SU-DHL-6 (cell line): ENCODE results near the gene QSOX2.
A peak's percentile ranks its signal among the peaks of the same experiment; 100 is the strongest.

Experiments used
- H2AFZ ChIP-seq: fragments of 200-600 bp; sonication (generic); 2 replicates; pipeline ENCODE4 v1.6.1; 2014; ENCODE audit warnings: low read depth, mild to moderate bottlenecking, moderate library complexity, mixed read lengths, antibody characterized with exemption, low read length; ENCODE audit not compliant: severe bottlenecking
- H3F3A ChIP-seq: fragments of 200-600 bp; shearing (Covaris generic); 2 replicates; pipeline ENCODE4 v1.6.0; 2016; ENCODE audit warnings: antibody characterized with exemption, mild to moderate bottlenecking; ENCODE audit not compliant: insufficient read depth
- H3K27ac ChIP-seq: fragments of 200-600 bp; sonication (generic); 2 replicates; pipeline ENCODE4 v1.5.1; 2016; ENCODE audit warnings: low read depth, mild to moderate bottlenecking, low read length, moderate library complexity, mixed read lengths
- H3K27me3 ChIP-seq: fragments of 200-600 bp; sonication (generic), shearing (Covaris generic); 2 replicates; pipeline ENCODE4 v1.6.0; 2014; ENCODE audit warnings: mild to moderate bottlenecking, low read length
- H3K36me3 ChIP-seq: fragments of 200-600 bp; sonication (generic); 2 replicates; pipeline ENCODE4 v1.6.1; 2014; ENCODE audit warnings: mild to moderate bottlenecking, low read length, mixed read lengths
- H3K4me2 ChIP-seq: fragments of 300-600, 200-600 bp; shearing (Covaris generic), sonication (generic); 2 replicates; pipeline ENCODE4 v1.6.0; 2014; ENCODE audit warnings: low read length, low read depth, mild to moderate bottlenecking; ENCODE audit not compliant: poor library complexity, severe bottlenecking
- H3K4me3 ChIP-seq: fragments of 200-600 bp; sonication (generic); 2 replicates; pipeline ENCODE4 v1.5.1; 2014; ENCODE audit warnings: antibody characterized with exemption, low read length, mild to moderate bottlenecking, mixed read lengths; ENCODE audit not compliant: insufficient read depth, poor library complexity, severe bottlenecking
- H3K79me2 ChIP-seq: fragments of 200-600 bp; sonication (generic); 2 replicates; pipeline ENCODE4 v1.6.1; 2014; ENCODE audit warnings: mild to moderate bottlenecking, low read length, moderate library complexity; ENCODE audit not compliant: insufficient read depth
- H3K9ac ChIP-seq: fragments of 200-600 bp; sonication (generic); 2 replicates; pipeline ENCODE4 v1.7.0; 2014; ENCODE audit warnings: mild to moderate bottlenecking, low read length
- H3K9me2 ChIP-seq: fragments of 200-600 bp; sonication (generic); replicated peaks from 2 replicates; pipeline ENCODE4 v1.6.1; 2014; ENCODE audit warnings: low read length; ENCODE audit not compliant: insufficient read depth
- H3K9me3 ChIP-seq: fragments of 200-600 bp; sonication (generic); 2 replicates; pipeline ENCODE4 v1.6.1; 2014; ENCODE audit warnings: low read length, mixed read lengths; ENCODE audit not compliant: insufficient read depth
- H4K20me1 ChIP-seq: fragments of 200-600 bp; sonication (generic); 2 replicates; pipeline ENCODE4 v1.6.1; 2014; ENCODE audit warnings: low read depth, mild to moderate bottlenecking, antibody characterized with exemption, low read length, moderate library complexity, mixed read lengths
- CTCF ChIP-seq: fragments of 200-600 bp; sonication (generic); IDR thresholded peaks from one replicate; pipeline ENCODE4 v1.5.1; 2017; ENCODE audit warnings: antibody characterized with exemption, mild to moderate bottlenecking, low read length, moderate library complexity; ENCODE audit not compliant: insufficient read depth, poor library complexity, severe bottlenecking
- EZH2phosphoT487 ChIP-seq: fragments of 200-600 bp; sonication (generic), shearing (Covaris generic); conservative IDR thresholded peaks from 2 replicates; pipeline ENCODE4 v1.6.1; 2018; ENCODE audit warnings: mild to moderate bottlenecking, antibody characterized with exemption, low read length, moderate library complexity, mixed read lengths

QSOX2 gene

DNA sequence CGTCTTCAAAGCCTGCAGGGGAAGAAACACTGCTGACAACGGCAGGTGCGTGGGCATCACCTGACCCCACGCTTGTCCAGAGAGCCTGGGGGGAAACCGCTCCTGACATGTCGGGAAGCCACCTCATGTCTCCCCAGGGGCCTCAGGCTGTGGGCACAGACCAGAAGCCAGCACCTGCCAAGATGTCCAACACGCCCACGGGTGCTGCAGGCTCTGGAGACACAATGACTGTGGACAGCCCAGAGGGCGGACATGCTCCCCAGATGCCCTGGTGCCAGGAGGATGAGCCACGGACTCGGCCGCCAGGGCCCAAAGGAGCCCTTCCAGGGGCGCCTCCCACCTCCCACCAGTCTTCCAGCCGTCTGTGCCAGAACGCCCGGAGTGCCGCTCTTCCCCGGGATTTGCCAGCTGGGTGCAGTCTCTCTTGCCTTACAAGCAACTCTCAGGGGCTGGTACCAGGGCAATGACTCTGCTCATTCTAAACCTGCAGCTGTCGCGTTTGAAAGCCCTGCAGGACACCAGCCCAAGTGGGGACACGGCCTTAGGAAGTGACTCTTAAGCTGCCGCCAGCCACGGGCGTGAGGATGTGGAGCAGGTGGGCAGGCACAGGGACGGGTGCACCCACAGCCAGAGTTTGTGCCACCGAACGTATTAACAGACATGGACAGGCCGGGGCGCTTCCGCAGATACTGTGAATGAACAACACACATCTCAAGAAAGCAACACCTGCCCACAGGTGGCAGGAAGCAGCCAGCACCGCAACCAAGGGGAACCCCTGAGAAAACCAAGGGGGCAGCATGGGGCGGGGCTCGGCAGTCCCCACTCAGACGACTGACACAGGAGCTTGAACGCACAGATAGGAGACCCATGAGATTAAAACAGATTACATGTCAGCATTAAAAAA, 33.9 kb downstream of the QSOX2 start:
- Histone ChIP-seq H3K4me2 (peak overlapping the region; percentile 18), H4K20me1 (no peaks in the 10 kb centered on the region; the same call in 1 of the 2 replicates), H3K27ac (peak overlapping the region; percentile 74), H3K79me2 (no peaks in the 10 kb centered on the region), H3K36me3 (peaks cover 22% of the 10 kb centered on the region), H3K9ac (peak overlapping the region; percentile 23; the same call in 1 of the 2 replicates), H3F3A (peaks cover 8% of the 10 kb centered on the region; the same call in 1 of the 2 replicates), H3K4me3 (no peak overlapping the region), H2AFZ (no peak overlapping the region), H3K9me3 (no peaks in the 10 kb centered on the region), H3K27me3 (no peaks in the 10 kb centered on the region), H3K9me2 (no peaks in the 10 kb centered on the region)
- TF ChIP-seq CTCF (no peak), EZH2phosphoT487 (no peak)

DNA sequence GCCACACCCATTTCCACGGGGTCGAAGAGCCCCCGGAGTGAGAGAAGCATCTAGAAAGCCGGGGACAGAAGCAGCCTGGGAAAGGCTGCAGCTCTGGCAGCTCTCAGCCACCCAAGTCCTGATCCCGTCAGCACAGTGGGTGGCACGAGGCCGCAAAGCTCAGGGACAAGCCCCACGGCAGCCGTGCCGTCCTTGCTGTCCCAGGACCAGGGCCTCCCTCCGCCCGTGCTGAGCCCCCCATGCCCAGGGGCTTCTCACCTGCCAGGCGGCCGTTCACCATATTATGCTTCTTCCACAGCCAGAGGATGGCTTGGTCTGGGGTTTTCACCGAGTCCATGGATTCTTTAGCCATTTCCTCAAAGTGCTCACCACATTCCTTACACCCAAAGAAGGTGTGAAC, 34.6 kb downstream of the QSOX2 start:
- Histone ChIP-seq H2AFZ (no peak overlapping the region), H3K27me3 (no peaks in the 10 kb centered on the region), H3F3A (peaks cover 11% of the 10 kb centered on the region; the same call in 1 of the 2 replicates), H3K9ac (no peak overlapping the region), H3K4me2 (no peak overlapping the region), H4K20me1 (peaks cover 3% of the 10 kb centered on the region; the same call in 1 of the 2 replicates), H3K79me2 (no peaks in the 10 kb centered on the region), H3K9me2 (no peaks in the 10 kb centered on the region), H3K36me3 (peaks cover 22% of the 10 kb centered on the region), H3K27ac (no peak overlapping the region), H3K9me3 (no peaks in the 10 kb centered on the region), H3K4me3 (no peak overlapping the region)
- TF ChIP-seq CTCF (no peak), EZH2phosphoT487 (no peak)

DNA sequence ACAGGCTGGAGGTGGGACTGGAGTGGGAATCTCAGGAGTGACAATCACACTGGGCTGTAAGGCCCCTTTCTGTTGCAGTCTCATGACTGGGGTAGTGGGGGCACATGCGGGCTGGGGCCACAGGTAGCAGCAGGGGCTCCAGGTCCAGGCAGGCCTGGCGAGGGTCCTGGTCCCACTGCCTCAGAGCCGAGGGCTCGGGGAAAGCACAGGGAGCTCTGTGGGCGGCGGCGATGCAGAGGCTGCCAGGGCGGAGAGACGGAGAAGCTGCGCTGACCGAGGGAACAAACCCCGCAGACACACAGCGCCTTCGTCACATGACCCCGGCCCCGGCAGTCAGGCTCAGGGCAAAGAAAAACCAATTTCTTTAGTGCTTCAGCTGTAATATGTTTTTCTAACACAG, 35.3 kb downstream of the QSOX2 start:
- Histone ChIP-seq H3K36me3 (peaks cover 20% of the 10 kb centered on the region), H3K27ac (no peak overlapping the region), H3K4me2 (no peak overlapping the region), H3F3A (peaks cover 11% of the 10 kb centered on the region; the same call in 1 of the 2 replicates), H3K27me3 (no peaks in the 10 kb centered on the region), H4K20me1 (peaks cover 7% of the 10 kb centered on the region; the same call in 1 of the 2 replicates), H3K9ac (no peak overlapping the region), H3K4me3 (no peak overlapping the region), H3K9me3 (no peaks in the 10 kb centered on the region), H3K79me2 (no peaks in the 10 kb centered on the region), H3K9me2 (no peaks in the 10 kb centered on the region), H2AFZ (no peak overlapping the region)
- no peak for TF ChIP-seq CTCF
- no peak for TF ChIP-seq EZH2phosphoT487
